Astrocyte of the cerebellum (primary cell): Measurements from ENCODE around the gene ZNF697.

ENCODE experiments used
- DNase-seq: peaks from one replicate; pipeline ENCODE4 v3.0.0-alpha.2; 2011; ENCODE audit warnings: low read depth
- H3K4me3 ChIP-seq: 2 replicates; pipeline ENCODE4 v1.5.1; 2011; ENCODE audit warnings: mild to moderate bottlenecking, low read depth, low read length, moderate library complexity
- in situ Hi-C: cut with HindIII; loops from 2 replicates; pipeline ENCODE4 v1.10.0; 2017; ENCODE audit warnings: low sequenced_read_pairs
- TF ChIP-seq, protein P1 (sequence below): IDR thresholded peaks from 2 replicates; pipeline ENCODE4 v1.5.1; 2012; ENCODE audit warnings: low read length, low read depth, moderate library complexity, mild to moderate bottlenecking; ENCODE audit errors: missing control alignments

Gene ZNF697

DNA sequence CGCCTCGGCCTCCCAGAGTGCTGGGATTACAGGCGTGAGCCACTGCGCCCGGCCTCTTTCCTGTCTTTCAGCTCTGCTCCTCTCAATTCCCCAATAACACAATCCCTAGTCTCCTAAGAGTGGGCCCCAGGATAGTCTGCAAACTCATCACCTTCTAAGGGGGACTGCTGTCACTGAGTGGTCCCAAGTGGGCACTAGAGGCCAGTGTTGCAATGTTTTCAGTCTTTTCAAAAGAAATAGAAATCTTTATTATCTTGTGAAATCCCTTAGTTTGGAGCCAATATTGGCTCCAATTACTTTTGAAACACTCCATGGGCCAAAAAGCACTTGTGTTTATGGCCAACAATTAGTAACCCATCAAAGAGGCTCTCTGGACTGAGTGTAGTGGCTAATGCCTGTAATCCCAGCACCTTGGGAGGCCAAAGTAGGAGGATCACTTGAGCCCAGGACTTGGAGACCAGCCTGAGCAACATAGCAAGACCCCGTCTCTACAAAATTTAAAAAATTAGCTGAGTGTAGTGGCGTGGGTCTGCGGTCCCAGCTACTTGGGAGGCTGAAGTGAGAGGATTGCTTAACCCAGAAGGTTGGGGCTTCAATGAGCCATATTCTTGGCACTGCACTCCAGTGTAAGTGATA is 28.6 kb upstream of the ZNF697 start:
- TF ChIP-seq, protein P1, sequence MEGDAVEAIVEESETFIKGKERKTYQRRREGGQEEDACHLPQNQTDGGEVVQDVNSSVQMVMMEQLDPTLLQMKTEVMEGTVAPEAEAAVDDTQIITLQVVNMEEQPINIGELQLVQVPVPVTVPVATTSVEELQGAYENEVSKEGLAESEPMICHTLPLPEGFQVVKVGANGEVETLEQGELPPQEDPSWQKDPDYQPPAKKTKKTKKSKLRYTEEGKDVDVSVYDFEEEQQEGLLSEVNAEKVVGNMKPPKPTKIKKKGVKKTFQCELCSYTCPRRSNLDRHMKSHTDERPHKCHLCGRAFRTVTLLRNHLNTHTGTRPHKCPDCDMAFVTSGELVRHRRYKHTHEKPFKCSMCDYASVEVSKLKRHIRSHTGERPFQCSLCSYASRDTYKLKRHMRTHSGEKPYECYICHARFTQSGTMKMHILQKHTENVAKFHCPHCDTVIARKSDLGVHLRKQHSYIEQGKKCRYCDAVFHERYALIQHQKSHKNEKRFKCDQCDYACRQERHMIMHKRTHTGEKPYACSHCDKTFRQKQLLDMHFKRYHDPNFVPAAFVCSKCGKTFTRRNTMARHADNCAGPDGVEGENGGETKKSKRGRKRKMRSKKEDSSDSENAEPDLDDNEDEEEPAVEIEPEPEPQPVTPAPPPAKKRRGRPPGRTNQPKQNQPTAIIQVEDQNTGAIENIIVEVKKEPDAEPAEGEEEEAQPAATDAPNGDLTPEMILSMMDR, result no peak
- in situ Hi-C loops, result no loop called here
- no peak overlapping the region for H3K4me3 ChIP-seq
- no peak for DNase-seq

DNA sequence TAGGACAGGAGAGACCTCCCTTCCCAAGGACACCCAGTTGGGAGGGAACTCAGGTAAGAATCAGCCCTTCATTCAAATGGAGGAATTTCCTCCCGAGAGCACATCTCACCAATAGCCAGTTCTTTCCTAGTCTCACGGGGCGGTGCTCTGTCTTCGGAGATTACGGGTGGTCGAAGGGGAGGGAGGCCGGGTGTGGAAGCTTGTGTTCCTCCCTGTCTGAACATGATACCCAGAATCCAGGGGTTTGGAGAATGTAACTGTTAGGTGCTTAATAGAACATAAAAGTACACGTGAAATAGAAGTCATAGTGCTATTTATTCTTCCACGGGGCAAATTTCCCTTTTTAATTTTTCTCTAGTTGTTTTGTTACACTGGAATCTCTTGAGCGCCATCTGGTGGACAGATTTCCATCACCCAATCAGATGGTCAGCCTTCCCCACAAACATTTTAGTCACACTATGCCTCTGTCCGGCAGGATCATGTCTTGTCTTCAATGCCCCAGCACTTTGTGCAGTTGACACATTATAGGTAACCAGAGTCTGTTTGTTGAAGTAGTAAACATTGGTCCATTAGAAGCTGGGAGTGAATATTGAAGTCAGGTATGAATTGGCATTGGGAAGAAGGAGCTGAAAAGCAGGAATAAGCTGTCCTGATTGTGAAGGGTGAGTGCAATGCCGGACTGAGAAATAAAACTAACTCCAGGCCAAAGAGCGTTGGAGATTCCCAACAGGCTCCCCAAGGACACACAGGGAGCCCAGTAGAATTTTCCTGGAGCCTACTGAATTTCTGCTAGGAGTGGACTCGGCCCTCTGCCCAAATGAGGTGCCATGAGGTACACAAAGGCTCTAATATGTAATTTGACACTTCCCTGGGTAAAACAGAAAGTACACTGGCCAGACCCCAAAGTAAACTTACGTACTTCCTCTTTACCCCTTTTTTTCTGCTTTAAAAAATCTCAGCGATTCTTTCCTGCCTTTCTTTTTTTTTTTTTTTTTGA is 27.6 kb upstream of the ZNF697 start:
- peak overlapping the region; percentile 35 for H3K4me3 ChIP-seq
- in situ Hi-C loops, result no loop called here
- TF ChIP-seq, protein P1, result peak; percentile 80
- peak; percentile 80 for DNase-seq

DNA sequence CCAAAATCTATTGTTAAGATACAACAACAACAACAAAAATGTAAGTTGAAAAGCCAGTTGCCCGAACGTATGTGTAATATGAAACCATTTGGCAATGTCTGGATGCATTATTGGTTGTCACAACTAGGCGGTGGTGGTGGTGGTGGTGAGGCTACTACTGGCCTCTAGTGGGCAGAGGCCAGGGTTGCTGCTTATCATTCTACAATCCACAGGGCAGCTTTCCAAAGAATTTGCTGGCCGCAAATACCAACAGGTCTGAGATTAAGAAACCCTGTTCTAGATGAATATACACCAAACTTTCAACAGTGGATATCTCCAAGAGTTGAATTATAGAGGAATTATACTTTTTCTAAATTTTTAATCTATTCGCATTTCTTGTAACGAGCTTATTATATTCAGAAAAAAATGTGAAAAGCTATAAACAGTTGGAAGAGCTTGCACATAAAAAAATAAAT is 26.8 kb upstream of the ZNF697 start:
- in situ Hi-C loops, result no loop called here
- peak; percentile 45 for DNase-seq

DNA sequence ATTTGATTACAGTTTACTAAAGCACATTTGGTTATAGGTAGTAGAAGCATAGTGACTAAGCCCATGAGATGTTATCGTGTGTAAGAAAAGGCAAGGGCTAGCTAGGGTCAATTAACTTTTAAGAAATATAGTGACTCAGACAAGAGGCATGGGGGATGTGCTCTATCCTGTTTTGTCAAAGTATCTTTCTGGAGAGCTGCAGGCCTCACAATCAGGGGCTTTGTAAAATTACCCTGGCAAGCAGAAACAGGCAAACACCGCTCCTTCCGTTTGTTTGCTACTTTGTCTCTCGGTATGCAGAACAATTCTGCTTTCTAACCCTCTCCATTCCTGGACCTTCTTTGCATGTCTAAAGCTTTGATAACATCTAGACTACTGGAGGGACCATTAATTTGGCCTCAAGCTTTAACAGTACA is 26.1 kb upstream of the ZNF697 start:
- DNase-seq, result no peak
- TF ChIP-seq, protein P1, result no peak
- no peak overlapping the region for H3K4me3 ChIP-seq
- in situ Hi-C loops, result no loop called here

More for the DNA sequence above, 26.8 kb upstream of the ZNF697 start:
- no peak overlapping the region for H3K4me3 ChIP-seq
- TF ChIP-seq, protein P1, result no peak

DNA sequence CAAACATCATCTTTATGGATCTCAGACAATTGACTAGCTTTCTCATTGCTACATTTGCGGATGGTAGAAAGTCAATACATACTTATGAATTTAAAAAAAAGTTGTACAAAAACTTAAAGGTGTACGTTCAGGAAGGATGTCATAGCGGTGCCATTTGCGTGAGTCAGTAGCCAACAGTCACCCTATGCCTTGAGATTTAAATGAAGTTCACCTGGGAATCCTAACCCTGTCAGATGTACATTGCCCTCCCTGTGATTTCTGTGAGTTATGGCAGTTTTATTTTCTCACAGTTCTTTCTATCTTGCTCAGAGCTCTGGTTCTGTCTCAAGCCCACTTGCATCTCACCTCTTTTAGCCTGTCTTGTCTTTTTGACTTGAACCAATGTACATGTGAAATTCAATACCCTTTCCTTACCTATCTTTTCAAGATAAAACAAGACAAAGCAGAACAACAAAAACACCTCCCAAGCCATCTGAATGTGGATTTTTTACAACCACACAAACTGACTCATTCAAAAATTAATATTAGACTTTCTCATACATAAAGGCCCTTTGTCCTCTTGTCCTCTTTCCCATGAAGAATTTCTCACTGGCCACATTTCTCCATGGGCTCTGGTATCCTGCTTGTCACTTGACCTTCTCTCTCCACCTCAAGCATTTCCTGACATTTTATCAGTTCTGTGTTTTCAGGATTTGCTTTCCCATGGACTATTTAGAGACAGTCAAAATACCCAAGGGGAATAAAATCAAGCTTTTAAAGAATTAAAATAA is 25.3 kb upstream of the ZNF697 start:
- TF ChIP-seq, protein P1, result no peak
- in situ Hi-C loops, result no loop called here
- H3K4me3 ChIP-seq, result no peak overlapping the region
- no peak for DNase-seq

DNA sequence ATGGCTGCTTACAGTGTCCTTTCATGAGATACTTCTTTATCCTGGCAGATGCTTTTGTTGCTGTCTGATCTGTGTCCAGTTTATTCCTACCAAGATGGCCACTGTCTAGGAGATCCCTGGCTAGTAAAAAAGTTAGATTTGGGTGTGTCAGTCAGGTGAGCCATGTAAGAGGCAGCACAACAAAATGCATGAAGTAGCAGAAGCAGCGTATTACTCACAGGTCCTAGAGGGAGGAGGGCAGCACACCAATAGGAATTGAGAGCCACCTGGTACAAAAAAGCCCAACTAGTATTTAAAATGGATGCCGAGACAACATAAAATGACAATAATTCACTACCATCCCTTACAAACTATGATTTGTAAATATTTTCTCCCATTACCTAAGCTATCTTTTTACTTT is 22.8 kb upstream of the ZNF697 start:
- DNase-seq, result no peak
- in situ Hi-C loops, result no loop called here
- no peak overlapping the region for H3K4me3 ChIP-seq
- TF ChIP-seq, protein P1, result no peak
